GM21526 (cell line): ENCODE data around the gene GRK1.

Experiments
- ATAC-seq: cut with Tn5 transposase; IDR thresholded peaks from one replicate; pipeline ENCODE4 v1.9.1; 2021; ENCODE audit warnings: moderate library complexity; ENCODE audit not compliant: unreplicated experiment, low FRiP score

GRK1 gene

DNA sequence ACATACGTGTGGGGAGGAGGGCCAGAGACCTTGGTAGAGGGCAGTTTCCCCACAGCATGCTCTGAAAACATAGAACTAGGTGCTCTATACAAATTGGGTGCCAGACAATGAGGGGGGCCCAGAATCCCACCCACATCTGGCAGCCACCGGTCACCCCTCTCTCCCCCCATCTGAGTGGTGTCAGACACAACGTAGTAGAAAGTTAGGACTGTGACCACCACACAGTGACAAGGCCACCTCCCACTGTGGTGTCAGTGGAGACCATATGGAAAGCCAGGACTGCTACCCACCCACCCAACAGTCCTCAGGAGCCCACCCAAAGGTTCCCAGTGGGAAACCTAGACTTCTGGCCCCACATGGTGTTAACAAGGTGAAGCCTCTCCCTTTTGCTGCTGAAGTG is 7.0 kb upstream of the GRK1 start:
- ATAC-seq: no peak

DNA sequence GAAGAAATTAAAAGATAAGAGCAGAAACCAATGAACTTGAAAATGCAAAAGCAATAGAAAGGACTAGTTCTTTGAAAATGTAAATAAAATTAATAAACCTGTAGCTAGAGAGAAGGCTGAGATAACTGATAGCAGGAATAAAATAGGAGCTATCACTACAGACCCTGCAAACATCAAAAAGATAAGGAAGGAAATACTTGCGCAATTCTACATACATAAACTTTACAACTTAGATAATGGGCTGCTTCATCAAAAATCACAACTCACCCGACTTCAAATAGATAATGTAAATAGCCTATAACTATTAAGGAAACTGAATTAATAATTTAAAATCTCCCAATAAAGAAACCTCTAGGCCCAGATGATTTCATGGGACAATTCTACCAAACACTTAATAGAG is 5.5 kb upstream of the GRK1 start:
- ATAC-seq: no peak

DNA sequence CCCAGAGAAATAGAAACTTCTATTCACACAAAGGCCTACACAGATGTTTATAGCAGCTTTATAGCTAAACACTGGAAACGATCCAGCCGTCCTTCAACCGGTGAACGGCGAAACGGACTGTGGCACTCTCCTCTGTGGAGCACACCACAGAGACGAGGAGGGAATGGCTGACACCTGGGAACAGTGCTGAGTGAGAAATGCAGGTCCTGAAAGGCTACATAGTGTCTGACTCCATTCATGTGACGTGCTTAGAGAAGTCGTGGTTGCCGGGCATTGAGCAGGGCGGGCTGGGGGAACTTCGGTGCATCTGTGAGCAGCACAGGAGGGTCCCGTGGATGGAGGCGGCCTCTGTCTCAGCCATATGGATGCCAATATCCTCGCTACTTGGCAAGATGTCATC is 3.1 kb upstream of the GRK1 start:
- no peak for ATAC-seq

DNA sequence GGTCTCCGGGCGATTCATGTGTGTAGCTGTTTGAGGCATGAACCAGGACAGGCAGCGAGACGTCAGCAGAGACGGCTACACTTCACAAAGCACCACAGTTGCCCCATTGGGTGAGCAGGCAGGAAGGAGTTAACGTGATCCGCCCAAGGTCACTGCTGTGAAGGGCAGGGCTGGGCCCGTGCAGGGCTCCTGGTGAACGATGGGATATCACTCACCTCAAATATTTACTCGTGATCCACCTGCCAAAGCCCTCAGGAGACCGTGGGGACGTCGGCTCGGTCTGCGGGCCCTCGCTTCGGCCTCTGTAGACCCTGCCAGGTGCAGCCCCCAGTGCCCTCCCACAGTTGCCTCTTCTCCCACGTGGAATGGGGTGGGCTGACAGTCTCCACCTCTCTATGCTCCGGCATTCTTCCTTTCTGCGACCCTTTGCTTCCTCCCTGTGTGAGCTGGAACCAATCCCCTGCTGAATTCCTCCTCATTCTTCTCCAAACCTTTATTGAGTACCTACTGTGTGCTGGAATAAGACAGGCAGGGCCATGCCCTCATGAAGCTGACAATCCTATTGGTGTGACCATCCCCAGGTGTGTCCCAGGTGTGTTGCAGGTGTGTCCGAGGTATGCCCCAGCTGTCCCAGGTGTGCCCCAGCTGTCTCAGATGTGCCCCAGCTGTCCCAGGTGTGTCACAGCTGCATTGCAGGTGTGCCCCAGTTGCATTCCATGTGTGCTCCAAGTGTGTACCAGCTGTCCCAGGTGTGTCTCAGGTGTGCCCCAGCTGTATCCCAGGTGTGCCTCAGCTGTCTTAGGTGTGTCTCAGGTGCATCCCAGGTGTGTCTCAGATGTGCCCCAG is 2.0 kb upstream of the GRK1 start:
- ATAC-seq: no peak

DNA sequence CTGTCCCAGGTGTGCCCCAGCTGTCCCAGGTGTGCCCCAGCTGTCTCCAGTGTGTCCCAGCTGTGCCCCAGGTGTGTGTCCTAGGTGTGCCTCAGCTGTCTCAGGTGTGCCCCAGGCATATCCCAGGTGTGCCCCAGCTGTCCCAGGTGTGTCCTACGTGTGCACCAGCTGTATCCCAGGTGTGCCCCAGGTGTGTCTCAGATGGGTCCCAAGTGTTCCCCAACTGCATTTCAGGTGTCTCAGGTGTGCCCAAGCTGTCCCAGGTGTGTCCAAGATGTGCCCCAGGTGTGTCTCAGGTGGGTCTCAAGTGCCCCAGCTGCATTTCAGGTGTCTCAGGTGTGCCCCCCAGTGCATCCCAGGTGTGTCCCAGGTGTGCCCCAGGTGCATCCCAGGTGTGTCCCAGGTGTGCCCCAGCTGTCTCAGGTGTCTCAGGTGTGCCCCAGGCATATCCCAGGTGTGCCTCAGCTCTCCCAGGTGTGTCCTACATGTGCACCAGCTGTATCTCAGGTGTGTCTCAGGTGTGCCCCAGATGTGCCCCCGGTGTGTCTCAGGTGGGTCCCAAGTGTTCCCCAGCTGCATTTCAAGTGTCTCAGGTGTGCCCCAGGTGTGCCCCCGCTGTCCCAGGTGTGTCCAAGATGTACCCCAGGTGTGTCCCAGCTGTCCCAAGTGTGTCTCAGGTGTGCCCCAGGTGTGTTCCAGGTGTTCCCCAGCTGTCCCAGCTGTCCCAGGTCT is 1.3 kb upstream of the GRK1 start:
- no peak for ATAC-seq

DNA sequence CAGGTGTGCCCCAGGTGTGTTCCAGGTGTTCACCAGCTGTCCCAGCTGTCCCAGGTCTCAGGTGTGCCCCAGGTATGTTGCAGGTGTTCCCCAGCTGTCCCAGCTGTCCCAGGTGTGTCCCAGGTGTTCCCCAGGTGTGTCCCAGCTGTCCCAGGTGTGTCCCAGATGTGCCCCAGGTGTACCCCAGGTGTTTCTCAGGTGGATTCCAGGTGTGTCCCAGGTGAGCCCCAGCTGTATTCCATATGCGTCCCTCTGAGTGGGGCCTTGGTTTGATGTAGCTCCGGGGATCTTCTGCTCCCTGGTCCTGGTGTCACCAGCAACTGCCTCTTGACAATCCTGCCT is 719 bp upstream of the GRK1 start:
- no peak for ATAC-seq

DNA sequence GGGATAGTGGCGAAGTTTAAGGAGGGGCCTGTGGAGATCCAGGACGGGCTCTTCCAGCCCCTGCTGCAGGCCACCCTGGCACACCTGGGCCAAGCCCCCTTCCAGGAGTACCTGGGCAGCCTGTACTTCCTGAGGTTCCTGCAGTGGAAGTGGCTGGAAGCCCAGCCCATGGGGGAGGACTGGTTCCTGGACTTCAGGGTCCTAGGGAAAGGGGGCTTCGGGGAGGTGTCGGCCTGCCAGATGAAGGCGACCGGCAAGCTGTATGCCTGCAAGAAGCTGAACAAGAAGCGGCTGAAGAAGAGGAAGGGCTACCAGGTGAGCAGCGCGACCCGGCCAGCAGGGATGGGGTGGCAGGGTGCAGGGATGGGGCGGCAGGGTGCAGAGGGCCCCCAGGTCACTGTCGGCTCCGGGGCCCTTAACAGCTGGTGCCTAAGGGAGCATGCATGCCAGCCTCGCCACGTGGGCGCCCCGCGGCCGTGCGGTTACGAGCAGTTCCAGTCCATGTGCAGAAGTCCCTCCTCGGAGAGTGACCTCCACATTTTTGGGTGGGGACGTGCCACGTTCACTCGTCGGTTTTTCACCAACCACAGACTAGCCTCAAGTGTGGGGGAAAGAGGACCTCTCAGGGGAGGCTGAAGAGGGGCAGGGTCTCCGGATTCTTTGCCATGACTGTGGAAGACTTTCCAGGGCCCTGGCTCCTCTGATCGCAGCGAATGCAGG is 912 bp downstream of the GRK1 start:
- ATAC-seq: no peak

DNA sequence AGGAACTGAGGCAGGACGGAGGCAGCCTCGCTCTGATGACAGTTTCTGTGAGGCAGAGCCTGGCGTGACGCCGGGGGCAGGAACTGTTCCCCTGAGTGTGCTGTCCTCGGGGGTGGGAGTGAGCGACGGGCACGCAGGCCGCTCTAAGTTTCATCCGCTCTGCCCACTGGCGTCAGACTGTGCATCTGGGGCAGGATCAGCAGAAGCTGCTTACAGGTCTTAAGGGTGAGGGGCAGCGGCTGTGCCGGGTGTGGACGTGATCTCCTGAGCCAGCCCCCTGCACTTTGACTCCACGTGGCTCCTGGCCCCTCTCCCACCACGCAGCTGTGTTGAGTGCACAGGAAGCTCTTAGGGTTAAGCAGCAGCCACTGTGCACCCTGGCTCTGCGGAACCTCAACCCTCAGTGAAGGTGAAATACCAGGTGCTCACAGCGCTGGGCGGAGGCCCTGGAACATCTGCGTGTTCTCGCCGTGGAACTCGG is 1.5 kb downstream of the GRK1 start:
- ATAC-seq: no peak

DNA sequence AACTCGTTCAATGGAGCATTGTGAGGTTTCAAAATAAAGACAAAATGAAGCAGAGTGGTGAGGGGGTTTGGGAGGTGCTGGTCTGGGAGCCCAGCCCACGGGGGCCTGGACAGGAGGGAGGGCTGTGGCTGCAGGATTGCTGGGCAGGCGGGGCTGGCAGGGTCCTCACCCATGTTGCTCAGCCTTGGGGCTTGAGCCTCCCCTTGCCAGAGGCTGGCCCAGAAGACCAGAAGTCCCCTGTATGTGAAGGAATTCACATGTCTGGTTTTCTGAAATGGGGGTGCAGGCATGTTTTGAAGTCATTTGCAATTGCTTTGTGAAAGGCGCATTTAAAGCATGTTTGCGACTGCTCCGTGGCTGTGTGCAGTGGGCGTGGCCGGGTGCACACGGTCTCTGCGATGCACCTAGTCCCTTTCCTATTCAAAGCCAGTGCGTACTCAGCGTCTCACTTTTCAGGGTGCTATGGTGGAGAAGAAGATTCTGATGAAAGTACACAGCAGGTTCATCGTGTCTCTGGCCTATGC is 2.3 kb downstream of the GRK1 start:
- no peak for ATAC-seq

DNA sequence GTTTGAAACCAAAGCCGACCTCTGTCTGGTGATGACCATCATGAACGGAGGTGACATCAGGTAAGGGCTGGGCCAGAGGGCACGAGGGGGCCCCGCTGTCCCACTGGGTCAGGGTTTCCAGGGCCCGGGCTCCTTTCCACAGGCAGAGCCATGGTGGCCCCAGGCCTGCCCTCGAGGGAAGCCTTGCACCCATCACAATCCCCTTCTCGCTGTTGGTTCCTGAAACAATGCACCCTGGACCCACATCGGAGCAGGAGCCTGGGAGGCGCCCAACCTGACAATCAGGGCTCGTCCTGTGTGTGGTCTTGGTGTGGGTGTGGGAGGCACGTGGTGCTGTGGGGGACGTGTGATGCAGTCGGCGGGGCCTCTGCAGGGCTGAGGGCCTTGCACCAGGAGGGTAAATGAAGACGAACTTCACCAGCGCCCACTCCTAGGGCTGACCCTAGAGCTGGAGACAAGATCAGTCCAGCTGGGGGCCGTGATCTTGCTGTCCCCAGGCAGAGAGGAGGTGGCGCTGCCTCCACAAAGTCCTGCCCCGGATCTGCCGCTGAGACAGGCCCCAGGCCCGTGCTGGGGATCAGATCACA is 2.8 kb downstream of the GRK1 start:
- no peak for ATAC-seq

DNA sequence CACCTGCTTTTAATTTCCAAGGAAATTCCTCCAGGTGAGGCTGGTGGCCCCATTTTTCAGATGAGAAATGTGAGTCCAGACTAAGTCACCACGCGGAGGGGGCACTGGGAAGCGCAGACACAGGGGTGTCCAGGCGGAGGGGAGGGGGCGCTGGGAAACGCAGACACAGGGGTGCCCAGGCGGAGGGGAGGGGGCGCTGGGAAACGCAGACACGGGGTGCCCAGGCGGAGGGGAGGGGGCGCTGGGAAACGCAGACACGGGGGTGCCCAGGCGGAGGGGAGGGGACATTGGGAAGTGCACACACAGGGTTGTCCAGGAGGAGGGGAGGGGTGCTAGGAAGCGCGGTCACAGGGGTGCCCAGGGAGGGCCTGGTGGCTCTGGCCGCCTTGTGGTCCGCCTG is 3.5 kb downstream of the GRK1 start:
- ATAC-seq: no peak

DNA sequence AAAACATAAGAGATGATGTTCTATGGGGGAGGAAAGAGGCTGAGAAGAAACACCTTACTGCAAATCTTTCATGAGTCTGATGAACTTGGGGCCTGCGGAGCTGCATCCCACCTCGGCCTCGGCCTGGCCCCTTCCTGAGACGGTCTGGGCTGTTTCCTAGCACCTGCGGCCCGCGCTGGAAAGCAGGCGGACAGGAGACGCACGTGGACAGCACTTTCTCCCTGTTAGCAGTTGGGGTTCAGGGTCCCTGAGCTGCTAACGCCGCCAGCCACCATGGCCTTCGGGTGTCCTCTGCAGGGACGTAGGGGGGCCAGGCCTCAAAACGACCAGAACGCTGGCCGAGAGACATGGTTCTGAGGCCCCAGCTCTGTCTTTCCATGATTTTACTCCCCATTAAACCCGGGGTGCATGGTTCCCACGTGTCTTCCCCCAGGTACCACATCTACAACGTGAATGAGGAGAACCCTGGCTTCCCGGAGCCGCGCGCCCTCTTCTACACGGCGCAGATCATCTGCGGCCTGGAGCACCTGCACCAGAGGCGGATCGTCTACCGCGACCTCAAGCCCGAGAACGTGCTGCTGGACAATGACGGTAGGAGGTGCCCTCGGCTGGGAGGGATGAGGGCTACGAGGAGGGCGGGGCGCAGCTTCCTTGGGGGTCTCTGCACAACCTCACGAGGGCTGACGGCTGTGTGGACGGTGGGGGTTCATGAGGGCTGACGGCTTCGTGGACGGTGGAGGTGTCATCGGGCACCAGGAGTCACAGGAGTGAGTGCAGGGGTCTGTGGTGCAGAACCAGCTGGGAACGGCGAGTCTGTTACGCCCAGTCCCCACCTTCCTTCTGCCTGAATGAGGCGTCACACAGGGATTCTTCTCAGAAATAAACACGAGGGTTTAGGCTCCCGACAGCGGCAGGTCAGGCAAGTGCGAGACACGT is 4.3 kb downstream of the GRK1 start:
- ATAC-seq: no peak

DNA sequence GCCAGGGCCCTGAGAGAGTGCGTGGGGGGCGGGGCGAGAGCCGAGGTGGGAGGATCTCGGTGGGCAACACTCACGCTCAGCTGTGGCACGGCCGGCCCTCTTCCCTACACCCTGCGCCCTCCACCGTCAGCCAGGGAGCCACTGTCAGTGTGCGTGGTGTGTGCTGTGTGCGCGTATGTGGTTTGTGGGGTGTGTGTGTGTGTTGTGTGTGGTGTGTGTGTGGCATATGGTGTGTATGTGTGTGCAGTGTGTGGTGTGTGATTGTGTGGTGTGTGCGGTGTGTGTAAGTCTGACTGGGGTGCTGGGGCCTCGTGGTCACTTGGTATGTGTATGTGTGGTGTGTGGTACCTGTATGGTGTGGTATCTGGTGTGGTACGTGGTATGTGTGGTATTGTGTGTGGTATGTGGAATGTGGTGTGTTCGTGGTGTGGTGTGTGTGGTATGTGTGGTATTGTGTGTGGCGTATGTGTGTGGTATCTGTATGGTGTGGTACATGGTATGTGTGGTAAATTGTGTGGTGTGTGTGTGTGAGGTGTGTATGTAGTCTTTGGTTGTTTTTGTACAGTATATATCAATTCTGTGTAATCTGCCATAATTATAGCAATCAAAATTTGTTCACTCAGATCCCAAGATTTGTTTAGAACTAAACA is 5.1 kb downstream of the GRK1 start:
- ATAC-seq: no peak

DNA sequence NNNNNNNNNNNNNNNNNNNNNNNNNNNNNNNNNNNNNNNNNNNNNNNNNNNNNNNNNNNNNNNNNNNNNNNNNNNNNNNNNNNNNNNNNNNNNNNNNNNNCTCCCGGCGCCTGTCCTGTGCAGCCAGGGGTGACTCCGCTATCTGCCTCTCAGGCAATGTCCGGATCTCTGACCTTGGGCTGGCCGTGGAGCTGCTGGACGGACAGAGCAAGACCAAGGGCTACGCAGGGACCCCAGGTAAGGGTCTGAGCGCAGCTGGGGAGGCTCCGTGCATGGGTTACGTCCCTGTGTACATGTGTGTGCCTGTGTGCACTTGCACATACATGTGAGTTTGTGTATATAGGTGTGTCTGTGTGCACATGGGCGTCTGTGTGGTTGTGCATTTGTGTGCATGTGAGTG is 55.9 kb downstream of the GRK1 start:
- no peak for ATAC-seq

DNA sequence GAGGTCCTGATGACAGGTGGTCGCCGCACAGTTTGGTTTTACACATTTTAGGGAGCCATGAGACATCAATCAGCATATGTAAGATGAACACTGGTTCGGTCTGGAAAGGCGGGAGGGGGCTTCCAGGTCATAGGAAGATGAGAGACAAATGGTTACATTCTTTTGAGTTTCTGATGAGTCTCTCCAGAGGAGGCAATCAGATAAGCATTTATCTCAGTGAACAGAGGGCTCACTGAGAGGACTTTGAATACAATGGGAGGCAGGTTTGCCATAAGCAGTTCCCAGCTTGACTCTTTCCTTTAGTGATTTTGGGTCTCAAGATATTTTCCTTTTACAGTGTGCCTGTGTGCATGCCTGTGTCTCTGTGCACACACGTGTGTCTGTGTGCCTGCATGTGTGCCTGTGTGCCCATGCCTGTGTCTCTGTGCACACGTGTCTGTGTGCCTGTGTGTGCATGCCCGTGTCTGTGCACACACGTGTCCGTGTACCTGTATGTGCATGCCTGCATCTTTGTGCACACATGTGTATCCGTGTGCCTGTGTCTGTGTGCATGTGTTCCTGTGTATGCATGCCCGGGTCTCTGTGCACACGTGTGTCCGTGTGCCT is 56.5 kb downstream of the GRK1 start:
- ATAC-seq: no peak

DNA sequence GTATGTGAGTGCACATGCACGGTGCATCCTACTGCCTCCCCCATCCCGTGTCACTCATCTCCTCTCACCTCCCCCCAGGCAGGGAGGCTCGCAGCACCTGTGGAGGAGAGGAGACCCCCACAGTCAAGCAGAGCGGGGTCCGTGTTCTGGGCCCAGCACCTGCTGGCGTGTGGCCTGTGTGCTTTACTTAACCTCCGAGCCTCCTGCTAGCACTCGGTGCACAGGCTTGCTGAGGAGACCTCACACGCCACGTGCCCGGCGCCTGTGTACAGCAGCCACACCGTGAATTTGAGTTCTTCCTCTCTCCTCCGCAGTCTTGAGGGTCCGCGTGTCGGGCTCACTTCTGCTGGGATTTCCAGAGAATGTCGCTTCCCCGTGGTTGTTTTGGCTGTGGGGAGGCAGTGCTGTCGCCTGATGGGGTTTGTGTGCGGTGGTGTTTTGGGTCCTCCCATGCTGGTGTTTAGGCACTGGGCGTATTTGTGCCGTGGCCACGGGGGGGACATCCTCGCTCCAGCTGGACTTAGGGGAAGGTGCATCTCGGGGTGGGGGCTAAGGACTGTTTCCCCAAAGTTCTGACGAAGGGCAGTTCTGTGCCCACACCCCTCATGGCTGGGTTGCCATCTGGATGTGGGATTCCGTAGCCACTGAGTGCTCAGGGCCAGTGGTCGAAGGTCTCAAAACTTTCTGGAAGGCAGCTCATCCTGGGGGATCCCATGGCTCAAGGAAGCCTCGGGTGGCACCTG is 57.2 kb downstream of the GRK1 start:
- ATAC-seq: peak; percentile 2

DNA sequence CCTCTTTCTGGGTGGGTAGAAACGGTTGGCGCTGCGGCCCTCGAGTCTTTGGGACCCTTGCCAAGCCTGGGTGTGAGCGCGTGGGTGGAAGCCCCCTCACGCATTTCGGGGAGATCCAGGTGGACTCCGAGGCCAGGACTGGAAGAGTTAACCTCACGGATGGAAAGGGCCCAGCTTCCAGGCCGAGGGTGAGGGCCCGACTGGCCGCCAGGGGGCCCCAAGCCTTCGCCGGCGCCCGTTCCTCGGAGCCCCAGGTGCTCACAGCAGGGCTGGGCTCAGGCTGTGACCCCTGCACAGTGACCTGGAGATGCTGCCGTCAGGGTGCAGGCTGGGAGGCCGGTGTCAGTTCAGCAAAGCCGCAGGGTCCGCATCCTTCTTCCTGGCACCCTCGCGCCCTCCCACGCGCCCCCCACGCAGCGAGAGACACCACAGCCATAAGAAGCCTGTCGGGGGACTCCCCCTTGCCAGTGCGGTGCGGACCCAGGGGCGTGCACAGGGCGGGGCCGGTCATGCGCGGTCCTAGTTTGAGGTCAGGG is 57.8 kb downstream of the GRK1 start:
- ATAC-seq: peak; percentile 91
